ENCODE measurements around the gene REN.

REN gene

DNA sequence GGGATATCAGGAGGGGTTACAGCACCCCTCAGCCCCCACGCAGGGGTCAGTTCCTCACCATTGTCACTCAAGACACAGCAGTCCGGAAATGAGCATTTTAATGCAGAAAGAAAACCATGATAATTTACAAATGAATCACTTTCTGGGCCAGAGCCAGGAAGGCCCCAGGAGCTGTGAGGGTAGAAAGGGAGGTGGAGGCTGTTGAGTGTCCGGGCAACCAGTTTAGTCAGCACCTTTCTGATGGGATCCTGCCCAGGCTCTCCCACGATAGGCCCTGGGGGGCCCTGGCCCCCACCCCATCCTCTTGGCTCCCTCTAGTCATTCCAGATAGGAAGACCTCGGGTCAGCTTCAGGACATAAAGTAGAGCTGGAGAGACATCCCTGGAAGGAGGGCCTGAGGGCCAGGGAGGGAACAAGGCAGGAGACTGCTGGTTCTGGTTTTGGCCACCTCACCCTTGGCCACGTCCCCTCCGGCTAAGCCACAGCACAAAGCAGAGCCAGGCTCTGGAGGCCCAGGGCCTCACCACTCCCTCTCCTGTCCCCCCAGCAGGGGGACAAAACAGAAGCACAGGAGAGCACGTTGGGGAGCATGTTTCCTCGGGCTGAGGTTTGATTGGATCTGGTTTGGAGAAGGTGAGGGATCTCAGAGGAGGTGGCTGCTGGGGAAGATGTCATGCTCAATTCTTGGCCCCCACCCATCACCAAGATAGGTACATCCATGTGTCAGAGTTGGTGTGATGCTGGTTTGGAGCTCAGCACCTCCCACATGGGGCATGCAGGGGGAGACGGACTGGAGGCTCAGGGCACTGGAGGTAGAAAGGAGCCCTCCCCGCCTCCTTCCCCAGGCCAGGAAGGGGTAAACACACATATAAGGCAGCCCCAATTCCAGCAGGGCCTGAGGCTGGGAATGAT lies 34.9 kb downstream of the REN start:
- no peak for DNase-seq

DNA sequence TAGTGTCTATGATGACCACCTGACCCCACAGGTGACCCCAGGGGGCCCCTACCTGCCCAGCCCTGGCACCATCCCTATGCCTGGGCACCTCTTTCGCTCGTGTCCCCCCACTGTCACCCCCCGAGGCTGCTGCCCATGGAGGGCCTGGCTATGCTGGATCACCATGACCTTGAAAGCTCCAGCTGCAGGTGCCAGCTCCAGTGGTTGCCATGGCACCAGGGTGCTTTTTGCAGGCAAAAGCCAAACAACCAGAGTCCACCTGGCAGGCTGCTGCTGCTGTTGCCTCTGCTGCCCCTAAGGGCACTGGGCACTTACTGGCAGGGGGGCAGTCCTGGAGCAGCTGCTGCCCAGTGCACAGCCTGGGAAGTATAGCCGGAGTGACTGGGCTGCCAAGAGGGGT lies 36.0 kb downstream of the REN start:
- no peak for DNase-seq

DNA sequence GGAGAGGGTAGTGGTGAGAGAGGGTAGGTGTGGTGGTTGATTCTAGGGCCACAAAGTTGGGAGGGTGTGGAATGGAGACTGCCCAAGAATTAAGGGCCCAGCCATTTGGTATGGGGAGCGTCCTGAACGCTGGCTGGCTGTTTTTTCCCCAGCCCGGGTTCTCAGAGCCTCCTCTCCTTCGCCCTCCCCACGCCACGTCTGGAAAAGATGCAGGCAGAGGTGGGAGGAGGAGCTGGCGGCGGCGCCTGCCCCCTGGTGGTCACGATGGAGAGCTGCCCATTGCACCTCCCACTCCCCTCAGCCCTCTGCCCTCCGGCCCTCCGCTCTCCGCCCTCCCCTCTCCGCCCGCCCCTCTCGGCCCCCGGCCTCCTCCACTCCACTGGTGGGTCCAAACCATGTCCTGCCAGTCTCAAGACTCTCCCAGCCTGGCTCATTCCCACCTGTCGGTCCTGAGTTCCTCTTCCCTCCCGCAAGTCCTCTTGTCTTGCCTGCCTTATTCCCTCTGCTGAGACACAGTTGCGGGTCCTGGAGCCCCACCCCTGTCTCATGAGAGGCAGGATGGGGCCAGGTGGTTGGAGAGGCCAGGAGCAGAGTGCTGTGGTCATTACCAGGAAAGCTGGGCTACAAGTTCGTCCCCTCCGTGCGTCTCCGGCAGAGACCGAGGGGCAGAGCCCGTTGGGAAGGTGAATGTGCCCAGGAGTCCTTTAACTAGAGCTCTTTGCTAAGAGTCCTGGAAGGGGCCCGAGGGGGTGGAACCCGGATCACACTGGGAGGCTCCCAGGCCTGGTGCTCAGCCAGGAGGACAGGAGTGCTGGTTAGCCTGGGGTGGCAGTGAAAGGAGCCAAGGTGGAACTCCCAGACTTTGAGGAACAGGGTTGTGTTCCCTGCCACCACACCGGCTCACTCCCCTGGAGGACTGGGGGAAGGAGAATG lies 36.9 kb downstream of the REN start:
- peak; percentile 32 for DNase-seq

- no peak for DNase-seq
Measured at GRCh38 chr1:204128464-204128963, 37.6 kb downstream of the REN start.

DNA sequence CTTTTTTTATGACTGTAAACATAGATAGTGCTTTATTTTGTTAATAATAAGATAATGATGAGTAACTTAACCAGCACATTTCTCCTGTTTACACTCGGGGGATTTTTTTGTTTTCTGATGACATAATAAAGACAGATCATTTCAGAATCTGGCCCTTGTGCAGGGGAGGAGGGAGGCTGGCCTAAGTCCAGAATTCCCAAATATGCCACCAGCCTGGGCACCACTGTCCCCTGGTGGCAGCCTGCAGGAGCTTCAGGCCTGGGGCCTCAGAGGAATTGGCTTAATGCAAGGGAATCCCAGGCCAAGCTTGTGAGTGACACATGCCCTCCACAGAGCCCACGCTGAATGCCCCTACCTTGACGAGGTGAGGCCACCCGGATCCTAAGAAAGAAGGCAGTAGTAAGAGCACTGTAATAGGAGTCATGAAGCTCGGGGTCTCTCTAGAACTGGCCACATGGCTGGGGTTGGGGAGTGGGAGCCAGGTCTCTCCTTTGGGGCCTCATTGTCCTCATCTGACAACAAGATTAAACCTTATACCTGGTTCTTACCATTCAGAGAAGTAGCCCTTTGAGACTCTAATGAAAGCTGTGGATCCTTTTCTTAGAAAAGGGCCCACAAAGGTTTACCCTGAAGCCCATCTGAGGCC lies 38.4 kb downstream of the REN start:
- DNase-seq = no peak

- DNase-seq = no peak
Measured at GRCh38 chr1:204126956-204127355, 39.2 kb downstream of the REN start.

GRCh38 chr1:204126386-204126785 lies 39.8 kb downstream of the REN start:
- no peak for DNase-seq

DNA sequence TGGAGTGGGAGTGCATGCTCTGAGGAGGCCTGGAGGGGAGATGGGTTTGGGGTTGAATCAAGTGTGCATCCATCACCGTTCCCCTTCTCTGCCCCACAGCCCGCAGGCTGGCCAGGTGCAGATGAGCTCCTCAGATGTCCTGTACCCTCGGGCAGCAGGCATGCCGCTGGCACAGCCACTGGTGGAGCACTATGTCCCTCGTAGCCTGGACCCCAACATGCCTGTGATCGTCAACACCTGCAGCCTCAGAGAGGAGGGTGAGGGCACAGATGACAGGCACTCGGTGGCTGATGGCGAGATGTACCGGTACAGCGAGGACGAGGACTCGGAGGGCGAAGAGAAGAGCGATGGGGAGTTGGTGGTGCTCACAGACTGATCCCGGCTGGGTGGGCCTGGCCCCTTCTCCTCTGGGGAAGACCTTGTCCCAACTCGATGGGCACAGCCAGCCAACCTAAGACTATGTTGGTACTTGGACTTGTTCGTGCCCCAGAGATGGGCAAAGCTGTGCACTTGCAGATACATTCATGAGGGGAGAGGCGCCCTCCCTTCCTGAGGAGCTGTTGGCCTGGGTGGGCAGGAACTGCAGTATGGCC lies 40.3 kb downstream of the REN start:
- DNase-seq = no peak

DNA sequence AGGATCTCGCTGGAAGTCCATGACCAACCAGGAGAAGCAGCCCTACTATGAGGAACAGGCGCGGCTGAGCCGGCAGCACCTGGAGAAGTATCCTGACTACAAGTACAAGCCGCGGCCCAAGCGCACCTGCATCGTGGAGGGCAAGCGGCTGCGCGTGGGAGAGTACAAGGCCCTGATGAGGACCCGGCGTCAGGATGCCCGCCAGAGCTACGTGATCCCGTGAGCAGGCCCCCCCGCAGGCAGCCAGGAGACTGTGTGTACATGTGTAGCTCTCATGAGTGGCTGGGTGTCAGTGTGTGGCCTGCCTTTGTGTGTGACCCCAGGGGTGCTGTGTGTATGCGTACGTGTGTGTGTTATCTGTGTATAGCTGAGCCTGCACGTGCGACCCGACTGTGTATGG lies 41.5 kb downstream of the REN start:
- no peak for DNase-seq

DNA sequence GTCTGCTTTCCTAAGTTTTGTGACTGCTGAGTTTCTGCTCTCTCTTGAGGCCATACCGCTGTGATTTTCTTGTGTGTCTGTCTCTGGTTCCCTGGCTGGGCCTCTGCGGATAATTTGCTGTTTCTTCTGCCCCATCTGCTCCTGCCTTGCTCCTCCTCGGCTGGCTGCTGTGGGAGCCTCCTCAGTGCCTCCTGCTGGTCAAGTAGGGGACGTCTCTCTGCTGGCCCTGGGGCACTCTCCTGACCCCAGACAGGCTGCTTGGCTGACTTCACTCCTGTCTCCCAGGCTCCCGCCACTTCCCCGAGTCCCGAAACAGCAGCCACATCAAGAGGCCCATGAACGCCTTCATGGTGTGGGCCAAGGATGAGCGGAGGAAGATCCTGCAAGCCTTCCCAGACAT lies 42.8 kb downstream of the REN start:
- DNase-seq = no peak

GRCh38 chr1:204121840-204122555 lies 44.1 kb downstream of the REN start:
- no peak for DNase-seq

DNA sequence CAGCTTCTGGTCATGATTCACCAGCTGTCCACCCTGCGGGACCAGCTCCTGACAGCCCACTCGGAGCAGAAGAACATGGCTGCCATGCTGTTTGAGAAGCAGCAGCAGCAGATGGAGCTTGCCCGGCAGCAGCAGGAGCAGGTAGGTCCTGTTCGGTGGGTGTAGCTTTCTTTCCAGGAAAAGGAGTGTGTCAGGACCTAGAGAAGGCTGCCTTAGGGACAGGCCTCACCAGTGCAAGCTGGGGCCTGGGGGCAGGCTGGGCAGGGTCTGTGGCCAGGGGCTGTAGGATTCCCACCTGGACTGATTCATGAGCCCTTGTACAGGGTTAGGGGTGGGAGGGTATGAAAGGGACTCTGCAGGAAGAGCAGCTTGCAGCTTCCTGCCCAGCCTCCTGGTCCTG lies 49.6 kb downstream of the REN start:
- no peak for DNase-seq

DNA sequence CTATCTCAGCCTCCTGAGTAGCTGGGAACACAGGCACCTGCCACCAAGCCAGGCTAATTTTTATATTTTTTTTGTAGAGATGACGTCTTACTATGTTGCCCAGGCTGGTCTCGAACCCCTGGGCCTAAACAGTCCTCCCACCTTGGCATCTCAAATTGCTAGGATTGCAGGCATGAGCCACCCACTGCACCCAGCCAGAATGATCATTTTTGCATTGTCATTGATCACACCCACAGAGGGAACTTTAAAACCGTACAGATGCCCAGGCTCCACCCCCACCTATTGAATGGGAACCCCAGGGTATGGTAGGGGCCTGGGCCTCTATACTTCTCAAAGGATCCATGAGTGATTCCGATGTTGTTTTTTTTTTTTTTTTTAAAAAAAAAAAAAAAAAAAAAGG lies 51.0 kb downstream of the REN start:
- DNase-seq = no peak

- no peak for DNase-seq
Measured at GRCh38 chr1:204114606-204115005, 51.5 kb downstream of the REN start.

- no peak for DNase-seq
Measured at GRCh38 chr1:204113896-204114295, 52.2 kb downstream of the REN start.

DNA sequence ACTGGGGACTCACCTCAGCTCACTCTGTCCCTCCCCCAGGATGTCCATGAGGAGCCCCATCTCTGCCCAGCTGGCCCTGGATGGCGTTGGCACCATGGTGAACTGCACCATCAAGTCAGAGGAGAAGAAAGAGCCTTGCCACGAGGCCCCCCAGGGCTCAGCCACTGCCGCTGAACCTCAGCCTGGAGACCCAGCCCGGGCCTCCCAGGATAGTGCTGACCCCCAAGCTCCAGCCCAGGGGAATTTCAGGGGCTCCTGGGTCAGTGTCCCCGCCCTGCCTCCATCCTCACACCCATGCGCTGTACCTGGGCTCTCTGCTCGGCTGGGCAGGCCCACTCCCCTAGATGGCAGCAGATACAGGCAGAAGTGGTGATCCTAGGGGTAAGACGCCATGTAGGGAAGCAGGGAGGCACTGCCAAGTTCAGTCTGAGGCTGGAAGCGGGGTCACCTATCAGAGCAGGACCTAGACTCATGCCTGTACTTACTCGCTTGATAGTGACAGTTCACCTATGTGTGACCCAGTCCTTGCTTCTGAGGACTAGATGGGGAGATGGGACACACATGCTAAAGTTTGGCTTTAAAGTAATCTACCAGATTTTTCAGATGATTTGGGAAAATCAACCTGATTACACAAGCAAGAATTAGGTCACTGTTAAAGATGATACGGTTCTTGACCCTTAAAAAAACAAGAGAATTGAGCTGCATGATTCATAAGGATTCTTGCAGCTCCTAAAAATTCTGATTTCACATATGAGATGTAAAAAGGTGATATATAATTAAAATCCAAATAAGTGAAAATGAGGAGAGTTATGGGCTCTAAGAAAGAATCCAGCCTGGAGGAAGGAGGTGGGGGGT lies 53.0 kb downstream of the REN start:
- no peak for DNase-seq

- no peak for DNase-seq
Measured at GRCh38 chr1:204110894-204111633, 55.1 kb downstream of the REN start.

DNA sequence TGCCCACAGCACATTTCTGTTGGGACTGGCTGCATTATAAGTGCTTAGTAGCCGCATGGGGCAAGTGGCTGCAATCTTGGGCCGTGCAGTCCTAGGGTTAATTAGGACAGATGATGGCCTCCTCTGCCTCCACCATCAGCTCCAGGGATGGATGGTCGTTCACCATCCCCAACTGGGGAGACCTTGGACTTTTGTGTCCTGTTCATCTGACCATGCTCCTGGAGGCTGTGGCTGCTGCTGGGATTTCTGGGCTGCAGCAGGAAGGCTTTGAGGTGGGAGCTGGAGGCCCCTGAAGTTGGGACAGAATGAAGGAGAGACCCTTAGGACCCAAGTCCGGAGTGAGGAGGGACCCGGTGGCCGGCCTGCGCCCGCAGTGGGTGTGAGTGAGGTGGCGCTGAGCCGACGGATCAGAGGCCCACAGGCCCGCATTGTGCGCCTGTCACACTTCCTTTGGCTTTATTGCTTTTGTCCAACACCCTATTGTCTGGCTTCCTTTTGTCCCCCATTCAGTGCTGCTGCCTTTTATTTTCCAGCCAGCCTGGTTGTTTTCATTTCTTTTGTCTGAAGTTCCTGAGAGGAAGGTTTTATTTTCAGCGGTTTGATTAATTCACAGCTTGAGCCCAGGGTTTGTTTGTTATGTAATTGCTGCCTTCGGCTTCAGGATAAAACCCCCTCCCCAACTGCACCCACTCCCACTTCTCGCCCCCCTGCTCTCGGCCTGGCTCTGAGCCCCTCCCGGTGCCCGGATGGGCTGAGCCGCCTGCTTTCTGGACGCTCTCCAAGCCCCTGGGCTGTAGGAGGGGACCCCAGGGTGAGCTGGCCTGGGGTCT lies 57.6 kb downstream of the REN start:
- DNase-seq = no peak

- no peak for DNase-seq
Measured at GRCh38 chr1:204107892-204108291, 58.2 kb downstream of the REN start.
